IPS-NIHi11 (cell line): ENCODE data around the gene RPUSD2.

Source experiments
- DNase-seq: peaks from one replicate; pipeline ENCODE4 v3.0.0; 2012; ENCODE audit warnings: mixed read lengths, low spot score

Gene RPUSD2

GRCh38 chr15:40623361-40623760, 54.3 kb downstream of the RPUSD2 start:
- DNase-seq: no peak
